Non-pigmented ciliary epithelial cell (primary cell): Measurements from ENCODE around the gene TESMIN.

Experiments
- DNase-seq: peaks from one replicate; pipeline ENCODE4 v3.0.0-alpha.2; 2010; ENCODE audit warnings: low read depth

Gene TESMIN

DNA sequence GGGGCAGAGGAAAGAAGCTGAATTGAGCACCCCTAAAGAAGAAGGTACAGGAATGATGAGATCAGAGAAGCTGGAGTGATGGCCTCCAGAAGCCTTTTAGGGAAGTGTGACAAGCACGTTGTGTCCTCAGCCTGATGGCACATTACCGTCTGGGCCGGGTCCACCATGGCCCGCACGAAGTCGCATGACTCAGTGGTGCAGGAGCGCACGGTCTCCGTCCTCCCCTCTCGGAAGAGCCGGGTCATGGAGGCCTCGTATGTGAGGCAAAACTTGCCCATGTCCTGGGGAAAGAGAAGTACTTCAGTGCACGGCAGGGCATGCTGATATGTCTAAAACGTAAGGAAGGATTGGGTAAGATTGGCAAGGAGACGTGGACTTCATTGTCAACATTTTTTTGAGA, 11.2 kb upstream of the TESMIN start:
- no peak for DNase-seq

DNA sequence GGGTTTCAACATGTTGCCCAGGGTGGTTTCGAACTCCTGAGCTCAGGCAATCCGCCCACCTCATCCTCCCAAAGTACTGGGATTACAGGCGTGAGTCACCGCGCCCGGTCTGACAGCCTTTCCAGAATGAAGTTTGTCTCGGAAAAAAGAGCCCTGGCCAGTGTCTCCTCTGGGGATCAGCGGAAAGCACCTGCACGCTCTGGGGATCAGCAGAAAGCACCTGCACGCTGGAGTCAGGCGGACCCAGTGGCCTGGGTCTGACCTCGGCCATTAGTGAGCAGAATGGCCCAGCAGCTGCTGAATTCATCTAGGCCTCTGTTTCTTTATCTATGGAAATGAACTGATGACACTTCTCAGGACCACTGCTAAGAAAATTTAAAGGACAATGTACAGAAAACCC, 10.5 kb upstream of the TESMIN start:
- DNase-seq: no peak

DNA sequence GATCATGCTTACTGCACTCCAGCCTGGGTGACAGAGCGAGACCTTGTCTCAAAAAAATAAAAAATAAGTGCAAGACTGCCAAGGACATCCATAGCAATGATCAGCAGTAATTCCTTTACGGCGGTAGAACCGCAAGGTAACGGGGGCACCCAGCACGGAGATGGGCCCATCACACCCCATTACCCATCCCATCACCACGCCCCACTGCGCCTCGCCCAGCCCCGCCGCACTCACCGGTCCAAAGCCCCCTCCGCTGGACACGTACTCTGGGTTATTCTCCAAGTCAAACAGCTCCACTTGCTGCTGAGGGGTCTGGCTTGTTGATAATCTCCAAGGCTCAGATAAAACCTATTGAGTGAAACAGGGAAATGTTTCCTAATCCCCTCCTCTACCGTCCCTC, 8.7 kb upstream of the TESMIN start:
- DNase-seq: no peak

DNA sequence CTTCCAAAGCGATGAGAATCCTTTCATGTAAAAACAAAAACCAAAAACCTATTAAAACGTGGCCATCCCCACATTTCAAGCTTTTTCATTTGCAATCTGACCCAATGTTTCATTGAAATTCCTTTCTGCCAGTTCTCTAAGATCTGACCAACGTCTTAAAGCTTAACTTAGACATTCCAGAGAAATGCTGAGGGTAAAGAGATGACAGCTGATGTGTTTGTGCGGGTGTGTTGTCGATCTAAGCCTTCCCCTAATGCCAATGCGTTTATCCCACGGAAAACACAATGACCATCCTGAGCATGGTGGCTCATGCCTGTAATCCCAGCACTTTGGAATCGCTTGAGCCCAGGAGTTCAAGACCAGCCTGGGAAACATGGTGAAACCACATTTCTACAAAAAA, 6.4 kb upstream of the TESMIN start:
- no peak for DNase-seq

DNA sequence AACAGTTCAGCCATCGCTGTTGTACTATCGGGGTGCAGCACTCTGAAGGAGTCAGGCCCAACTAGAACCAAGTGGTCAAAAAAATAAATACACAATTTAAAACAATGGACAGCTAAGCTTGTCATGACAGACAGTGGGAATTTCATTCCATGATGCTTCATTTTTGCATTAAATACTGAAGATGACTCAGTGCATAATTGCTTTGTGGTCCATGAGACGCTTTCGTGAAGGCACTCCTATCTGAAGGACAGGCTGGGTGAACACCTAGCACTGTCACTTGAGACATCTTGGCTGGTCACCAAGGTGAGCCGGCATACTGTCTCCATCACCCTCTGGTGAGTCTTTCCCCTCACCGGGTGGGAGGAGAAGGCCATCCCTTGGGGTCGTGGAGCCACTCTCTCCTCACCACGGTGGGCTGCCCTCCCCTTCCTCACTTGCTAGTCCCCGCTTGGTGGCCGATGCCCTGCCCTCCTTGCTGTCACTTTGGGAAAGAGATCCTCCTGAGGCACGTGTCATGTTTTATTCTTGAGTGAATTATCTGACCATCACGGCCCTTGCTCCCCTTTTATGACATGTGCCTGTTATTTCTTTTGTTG, 4.9 kb upstream of the TESMIN start:
- no peak for DNase-seq

DNA sequence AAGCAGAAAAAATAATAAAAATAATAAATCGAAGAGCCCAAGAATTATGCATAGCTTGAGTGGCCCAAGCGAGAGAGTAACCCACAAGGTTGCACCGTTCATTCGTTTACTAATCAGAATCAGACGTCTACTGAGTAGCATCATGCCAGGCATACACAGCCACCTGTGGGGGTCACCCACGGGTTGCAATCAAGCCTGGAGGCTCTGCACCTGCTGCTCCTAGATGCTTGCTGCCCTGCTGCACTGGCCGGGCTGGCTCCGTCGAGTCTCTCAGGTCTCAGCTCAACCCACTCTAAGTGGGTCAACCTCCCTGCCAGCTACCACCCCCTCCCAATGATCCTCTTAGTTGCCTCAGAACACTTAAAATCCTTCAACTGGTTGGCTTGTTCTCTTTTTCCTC, 2.0 kb upstream of the TESMIN start:
- no peak for DNase-seq

DNA sequence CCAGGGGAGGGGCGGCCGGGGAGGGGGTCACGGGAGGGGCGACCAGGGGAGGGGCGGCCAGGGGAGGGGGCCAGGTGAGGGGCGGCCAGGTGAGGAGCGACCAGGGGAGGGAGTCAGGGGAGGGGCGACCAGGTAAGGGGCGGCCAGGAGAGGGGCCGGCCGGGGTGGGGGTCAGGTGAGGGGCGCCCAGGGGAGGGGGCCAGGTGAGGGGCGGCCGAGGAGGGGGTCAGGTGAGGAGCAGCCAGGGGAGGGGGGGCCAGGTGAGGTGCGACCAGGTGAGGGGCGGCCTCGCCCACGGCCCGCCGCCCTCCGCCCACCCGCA, 355 bp downstream of the TESMIN start:
- no peak for DNase-seq

DNA sequence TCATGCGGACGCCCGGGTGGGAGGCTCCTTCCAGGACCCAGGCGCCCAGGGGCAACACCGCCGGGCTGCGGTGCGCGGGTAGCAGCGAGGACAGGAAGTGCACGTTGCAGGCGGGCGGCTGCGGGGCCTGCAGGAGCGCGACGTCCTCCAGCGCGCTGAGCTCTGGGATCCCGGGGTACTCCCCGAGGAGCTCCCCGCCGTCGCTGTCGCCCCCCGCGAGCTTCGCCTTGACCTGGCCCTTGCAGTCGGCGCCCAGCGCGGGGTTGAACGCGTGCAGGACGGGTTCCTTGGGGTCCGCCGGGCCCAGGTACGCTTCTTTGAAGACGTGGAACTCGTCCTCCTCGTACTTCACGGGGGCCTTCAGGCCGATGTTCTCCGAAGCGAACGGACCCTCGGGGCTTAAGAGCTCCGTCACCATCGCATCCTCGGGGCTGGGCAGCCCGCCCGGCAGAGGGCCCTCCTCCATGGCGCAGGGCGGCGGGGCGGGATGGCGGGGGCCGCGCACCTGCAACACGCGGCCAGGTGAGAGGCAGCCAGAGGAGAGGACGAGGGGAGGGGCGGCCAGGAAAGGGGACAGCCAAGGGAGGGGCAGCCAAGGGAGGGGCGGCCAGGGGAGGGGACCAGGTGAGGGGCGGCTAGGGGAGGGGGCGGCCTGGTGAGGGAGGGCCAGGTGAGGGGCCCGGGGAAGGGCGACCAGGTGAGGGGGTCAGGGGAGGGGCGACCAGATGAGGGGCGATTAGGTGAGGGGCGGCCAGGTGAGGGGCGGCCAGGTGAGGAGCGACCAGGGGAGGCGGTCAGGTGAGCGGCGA, 921 bp downstream of the TESMIN start:
- DNase-seq: no peak

DNA sequence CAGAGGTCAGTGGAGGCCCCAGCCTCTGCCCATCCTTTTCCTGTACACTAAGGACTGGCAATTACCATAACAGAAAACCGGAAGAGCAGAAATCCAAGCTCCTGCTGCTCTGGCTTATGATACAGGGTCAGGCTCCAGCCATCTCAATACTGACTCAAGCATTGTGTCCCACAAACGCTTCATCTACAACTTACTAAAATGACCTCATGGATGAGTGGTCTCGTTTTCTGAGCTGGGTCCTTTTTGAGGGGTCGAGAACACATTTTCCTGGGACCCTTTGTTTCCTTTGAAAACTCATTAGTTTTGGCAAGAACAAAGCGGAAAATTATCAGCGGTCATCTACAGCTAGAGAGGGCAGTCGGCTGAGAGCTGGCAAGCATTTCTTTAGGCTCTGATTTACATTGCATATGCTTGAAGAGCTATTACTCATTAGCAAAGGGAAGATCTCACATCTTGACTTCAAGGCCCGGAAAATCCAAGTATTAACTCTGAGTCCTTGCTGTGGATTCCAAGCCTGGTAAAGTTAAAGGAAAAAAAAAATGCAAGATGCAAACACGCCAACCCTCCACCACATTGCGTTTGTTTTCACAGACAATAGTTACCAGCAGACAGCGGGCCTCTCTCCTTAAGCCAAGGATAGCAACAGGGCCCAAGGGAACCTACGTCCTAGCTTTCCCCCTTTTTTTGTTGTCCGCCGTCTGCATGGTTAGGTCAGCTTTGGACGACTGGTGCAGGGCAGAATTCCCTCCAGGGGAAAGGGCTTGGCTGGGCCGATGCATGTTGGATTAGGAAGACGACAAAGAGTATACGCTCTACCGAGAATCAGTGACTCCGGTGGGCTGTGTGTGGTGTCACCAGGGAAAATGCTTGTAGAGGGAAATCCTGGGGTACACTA, 1.8 kb downstream of the TESMIN start:
- DNase-seq: no peak

DNA sequence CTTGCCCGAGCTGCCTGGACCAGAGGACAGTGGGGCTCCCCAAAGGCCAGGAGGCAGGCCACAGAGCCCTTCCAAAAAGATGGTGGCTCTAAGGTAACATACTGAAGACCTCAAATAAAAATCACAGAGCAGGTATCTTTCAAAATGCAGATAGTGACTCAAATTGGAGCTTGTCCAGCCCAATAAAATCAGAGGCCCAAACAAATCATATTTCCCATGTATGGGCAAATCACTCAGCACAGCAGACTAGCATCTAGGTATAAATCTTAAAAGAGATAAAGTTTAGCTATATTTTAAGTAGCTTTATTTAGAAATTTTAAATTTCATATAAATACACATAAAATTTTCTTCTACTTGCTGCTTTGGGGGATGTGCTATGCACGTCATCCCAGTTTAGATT, 3.3 kb downstream of the TESMIN start:
- no peak for DNase-seq

DNA sequence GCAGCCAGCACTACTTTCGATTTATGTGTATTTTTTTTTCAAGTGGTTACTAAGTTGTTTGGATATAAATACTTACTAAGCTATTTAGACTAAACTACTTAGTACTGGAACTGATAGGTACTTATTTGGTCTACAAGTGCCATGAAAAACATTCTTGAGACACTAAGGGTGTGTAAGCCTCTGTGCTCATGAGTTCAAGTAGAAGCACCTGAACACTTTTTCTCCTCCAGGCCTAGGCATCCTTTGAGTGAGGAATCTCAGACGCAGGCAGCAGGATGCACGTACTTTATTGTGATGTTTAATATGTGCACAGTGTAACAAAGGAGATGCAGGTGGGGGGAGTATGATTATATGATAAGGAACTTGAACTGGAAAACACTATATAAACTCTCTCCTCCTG, 7.8 kb downstream of the TESMIN start:
- DNase-seq: no peak

DNA sequence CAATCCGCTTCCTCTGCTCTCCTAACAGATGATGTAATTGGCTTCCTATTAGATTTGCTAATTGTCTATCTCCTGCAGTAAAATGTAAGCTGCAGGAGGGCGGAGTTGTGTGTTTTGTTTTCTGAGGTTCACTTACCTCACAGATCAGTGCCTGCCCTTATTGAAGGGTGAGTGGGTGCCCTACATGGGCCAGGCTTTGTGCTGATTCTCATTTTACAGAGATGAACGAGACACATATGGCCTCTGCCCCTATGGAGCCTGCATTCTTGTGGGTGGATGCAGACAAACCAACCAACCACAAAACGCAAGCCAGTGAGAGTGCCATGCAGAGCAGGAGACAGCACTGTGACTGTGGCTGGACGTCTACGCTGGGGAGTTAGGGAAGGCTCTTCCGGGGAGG, 9.9 kb downstream of the TESMIN start:
- DNase-seq: no peak

DNA sequence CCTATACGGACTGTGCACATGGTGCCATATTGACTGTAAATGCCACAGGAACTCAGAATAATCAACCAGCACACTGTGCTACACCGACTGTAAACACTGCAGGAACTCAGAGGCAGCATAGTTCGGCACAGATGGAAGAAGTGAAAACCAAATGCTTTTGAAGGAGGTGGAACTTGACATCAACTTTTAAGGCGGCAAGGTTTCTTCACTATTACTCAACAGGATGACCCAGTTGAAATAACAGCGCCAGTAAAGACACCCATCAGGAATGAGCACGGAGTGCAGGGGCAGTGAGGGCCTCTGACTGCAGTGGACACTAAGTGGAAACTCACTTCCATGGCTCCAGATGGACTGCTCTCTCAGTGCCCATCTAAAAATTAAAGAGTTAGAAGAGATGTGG, 15.7 kb downstream of the TESMIN start:
- DNase-seq: no peak

DNA sequence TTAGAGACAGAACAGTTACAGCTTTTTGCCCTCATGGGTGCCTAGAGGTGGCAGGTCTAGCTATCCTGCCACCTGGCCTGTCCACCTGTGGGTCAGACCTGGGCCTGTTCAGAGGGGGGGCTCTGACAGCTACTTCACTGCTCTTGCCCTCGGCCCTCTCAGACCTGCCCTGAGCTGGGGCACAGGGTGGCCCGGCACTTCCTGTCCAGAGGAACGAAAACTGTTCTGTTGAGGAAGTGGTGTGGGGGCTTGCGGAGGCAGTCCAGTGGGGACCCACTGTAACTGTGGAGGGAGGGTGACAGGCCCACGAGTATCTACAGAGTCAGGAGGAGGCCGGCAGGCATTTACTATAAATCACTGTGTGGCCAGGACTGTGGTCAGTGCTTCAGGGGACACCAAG, 16.2 kb downstream of the TESMIN start:
- no peak for DNase-seq

DNA sequence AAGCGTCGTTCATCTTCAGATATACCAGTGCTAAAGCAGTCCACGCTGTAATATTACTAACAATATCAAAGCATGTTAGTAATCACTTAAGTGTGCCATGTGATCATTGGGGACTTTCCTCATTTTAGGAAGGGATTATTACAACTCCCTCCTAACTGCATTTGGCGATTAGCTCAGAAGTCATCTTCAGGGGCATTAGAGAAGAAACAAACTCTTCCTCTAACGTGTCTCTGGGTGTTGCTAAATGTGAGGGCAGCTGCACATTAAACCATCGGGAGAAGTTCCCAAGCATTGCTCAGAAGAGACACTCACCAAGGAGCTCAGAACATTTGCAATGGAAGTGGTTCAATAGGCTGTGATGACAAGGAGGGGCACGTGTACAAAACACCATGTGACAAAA, 17.2 kb downstream of the TESMIN start:
- DNase-seq: no peak

DNA sequence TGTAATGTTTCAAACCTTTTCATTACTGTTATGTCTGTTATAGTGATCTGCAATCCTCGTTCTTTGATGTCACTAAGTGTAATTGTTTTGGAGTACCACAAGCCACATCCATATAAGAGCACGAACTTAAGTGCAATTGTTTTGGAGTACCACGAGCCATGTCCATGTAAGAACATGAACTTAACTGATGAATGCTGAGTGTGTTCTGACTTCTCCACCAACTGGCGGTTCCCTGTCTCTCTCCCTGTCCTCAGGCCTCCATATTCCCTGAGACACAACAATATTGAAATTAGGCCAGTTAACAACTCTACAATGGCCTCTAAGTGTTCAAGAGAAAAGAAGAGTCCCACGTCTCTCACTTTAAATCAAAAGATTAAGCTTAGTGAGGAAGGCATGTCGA, 23.5 kb downstream of the TESMIN start:
- no peak for DNase-seq

DNA sequence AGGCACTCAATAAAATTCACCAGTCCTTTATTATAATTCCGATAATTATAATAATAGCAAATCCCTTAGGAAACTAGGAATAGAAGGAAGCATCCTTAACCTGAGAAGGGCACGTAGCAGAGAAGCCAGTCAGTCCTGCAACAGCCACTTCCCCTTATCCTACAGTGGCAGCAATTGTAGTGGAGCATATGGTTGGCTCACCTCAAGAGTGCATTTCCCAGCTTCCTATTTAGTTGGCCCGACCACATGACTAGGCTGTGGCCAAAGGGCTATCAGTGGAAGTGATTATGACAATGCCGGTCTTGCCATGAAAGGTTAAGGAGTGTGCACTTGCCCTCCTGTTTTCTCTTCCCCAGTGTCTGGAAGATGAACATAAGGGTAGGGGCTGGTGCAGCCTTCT, 27.0 kb downstream of the TESMIN start:
- no peak for DNase-seq

DNA sequence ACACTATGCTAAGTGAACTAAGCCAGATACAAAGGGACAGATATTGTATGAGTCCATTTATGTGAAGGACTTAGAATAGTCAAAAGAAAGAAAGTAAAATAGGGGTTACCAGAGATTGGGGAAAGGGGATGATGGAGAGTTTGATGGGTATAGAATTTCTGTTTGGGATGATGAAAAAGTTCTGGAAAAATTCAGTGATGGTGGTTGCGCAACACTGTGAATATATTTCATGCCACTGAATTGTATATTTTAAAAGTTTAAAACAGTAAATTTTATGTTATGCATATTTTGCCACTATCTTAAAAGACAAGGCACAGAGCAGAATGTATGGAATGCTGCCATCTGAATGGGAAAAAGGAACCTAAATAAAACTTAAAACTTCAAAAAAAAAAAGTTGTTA, 29.2 kb downstream of the TESMIN start:
- DNase-seq: no peak

DNA sequence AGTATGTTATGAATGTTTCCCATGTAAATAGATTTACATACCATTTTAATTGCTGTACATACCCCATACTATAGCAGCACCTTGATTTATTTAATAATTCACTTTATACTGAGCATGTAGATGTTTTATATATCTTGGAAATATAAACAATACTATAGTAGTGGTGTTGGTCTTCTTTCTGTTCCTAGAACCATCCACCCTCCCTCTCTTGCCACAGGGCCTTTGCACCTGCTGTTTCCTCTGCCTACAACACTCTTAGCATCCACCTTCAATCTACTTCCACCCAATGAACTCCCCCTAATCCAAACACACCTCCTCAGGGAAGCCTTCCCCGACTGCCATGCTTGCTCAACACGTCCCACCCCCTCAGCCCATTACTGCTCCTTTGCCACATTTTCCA, 30.2 kb downstream of the TESMIN start:
- no peak for DNase-seq

DNA sequence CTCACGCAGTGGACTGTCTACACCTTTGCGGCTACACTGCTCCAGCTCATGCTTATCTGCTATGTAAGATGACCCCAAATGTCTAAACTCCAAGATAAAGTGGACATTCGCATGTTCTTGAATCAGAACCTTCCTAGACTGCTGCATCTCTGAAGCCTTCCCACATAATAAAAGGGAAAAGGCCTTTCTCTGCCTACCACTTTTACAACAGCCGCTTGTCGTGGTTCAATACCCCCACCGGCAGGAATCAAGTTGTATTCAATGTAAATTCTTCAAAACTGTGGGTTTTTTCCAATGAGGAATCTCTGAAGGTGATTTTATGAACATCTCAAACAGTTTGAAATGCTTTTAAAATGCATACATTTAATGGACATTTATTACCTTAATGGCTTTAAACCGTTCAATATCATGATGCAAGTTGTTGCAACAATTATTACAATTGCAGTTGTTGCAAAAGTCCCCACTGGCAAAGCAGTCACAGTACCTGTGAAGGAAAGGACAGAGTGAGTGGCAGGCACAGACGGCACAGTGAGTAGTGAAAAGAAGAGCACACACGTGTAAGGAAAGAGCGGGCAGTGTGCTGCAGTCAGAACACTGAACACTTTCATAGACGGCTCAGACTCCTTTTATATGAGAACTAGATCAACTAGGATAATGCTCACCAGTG, 35.7 kb downstream of the TESMIN start:
- DNase-seq: no peak

DNA sequence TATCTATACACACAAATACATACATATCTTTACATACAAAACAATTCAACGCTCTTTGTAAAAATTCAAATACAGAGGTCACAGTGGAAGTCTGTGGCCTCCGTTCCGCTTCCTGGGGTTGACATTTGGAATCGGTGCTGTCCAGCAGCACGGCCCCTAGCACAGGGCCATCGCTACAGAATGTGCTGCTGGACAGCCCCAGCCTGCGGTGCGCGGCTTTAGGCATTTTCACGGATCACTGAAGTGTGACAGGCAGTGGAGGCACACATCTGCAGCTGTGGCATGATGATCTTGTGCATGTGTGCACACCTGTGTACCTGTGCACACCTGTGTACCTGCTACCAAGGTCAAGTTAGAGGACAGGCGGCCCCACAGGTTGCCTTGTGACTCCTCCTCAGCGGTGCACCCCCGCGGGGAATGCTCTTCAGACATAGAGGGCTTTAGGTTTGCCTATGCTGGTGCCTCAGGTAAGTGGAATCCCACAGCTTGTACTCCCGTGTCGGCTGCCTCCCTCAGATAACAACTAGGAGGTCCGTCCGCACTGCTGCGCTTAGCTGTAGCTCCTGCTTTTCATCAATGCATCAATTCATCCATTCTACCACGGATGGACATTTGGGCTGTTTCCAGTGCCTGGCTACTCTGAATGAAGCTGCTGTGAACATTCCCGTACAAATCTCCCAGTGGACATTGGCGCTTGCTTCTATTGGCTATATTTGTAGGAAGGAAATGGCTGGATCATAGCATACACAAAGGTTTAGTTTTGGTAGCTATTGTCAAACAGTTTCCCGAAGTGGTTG, 37.1 kb downstream of the TESMIN start:
- no peak for DNase-seq

DNA sequence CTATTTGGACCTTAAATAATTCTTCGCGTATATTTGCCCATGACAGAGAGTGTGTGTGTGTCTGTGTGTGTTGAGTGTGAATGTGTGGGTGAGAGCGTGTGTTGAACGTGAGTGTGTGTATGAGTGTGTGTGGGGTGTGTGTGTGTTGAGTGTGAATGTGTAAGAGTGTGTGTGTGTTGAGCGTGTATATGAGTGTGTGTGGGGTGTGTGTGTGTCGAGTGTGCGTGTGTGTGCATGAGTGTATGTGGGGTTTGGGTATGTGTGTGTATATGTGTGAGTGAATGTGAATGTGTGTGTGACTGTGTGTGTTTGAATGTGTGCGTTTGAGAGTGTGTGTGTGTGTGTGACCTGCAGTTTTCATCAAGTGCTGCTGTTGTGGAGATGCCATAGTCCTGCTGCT, 40.2 kb downstream of the TESMIN start:
- DNase-seq: no peak
